HG03280 (cell line): ENCODE results near the gene MYO9B.
"Not testable (repeated sequence)": the region's sequence is repeated elsewhere in the genome, so short reads cannot be mapped to it uniquely, and the experiment has no call there.

ENCODE experiments used
- ATAC-seq: cut with Tn5 transposase; IDR thresholded peaks from one replicate; pipeline ENCODE4 v1.9.1; 2021; ENCODE audit warnings: mild to moderate bottlenecking, moderate library complexity; ENCODE audit not compliant: unreplicated experiment

Gene MYO9B

DNA sequence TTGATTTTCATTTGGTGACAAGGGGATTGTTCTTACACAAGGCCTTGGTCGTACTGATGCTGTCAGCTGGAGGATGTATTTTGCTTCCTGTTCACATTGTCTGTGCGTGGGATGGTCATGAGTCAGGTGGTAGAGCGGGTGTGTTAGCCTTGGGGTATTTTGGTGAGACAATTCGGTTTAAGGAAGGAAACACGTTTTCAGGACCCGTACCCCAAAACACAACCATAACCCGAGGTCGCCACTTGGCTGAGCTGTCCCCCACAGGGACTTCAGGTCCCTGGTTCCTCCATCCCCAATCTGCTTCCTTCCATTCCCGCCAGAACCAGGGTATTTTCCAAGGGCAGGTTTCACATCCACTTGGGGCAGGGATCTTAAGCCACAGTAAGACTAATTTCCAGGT, 15.0 kb downstream of the MYO9B start:
- no peak for ATAC-seq

DNA sequence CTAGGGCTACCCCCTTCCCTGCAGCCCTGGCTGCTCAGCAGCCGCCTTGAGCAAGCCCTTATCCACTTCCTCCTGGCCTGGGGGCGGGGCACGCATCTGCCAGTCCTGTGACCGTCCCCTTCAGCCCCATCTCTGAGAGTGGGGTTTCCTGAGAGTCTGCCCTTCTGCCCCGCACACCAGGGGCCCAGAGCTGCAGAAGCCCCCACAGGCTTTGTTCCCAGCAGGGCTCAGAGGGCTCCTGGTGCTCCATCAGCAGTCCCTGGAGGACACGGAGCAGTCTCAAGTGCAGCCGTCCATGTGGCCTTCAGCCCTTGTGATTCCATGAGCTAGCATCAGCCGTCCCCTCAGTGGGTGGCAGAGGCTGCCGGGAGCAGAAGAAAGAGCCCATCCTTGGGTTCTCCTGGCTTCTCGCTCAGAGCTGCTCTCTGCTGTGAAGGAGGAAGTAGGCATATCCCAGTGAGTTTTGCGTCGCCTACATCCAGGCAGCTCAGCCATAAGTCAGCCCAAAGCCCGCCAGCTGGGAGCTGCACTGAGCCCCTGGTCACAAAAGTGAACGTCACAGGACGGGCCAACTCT, 16.3 kb downstream of the MYO9B start:
- ATAC-seq: no peak

DNA sequence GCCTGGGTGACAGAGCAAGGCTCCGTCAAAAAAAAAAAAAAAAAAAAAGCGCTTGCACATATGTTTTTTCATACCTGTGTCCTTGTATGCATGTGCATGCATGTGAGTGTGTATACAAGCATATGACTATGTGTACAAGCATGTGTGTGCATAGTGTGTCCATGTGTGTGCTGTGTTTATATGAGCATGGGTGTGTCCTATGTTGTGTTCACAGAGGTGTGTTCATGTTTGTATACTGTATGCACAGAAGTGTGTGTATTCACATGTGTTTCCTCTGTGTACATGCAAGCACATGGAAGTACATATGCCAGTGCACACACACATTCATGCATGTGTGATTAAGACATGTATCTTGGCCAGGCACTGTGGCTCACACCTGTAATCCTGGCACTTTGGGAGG, 17.1 kb downstream of the MYO9B start:
- ATAC-seq: no peak

DNA sequence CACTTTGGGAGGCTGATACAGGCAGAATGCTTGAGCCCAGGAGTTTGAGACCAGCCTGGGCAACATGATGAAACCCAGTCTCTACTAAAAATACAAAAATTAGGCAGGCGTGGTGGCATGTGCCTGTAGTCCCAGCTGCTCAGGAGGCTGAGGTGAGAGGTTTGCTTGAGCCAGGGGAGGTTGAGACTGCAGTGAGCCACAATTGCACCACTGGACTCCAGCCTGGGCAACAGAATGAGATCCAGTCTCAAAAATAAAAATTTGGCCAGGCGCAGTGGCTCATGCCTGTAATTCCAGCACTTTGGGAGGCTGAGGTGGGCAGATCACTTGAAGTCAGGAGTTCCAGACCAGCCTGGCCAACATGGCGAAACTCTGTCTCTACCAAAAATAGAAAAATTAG, 19.1 kb downstream of the MYO9B start:
- not testable (repeated sequence) for ATAC-seq

DNA sequence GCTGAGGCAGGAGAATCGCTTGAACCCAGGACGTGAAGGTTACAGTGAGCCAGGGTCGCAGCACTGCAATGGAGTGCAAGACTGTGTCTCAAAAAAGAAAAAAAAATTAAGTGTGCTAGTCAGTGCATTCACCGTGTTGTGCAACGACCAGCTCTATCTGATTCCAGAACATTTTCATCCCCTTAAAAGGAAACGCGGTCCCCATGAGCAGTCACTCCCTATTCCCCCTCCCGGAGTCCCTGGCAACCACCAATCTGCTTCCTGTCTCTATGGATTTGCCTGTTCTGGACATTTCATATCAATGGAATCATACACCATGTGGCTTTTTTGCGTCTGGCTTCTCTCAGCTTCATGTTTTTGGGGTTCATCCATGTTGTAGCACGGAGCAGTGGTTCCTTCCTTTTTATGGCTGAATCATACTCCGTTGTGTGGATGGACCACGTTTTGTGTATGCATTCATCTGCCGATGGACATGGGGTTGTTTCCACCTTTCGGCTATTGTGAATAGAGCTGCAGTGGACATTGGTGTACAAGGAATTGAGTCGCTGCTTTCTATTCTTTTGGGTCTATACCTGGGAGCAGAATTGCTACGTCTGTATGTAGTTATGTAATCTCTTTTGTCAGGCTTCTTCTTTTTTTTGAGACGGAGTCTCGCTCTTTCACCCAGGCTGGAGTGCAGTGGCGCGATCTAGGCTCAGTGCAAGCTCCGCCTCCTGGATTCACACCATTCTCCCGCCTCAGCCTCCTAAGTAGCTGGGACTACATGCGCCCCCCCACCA, 19.8 kb downstream of the MYO9B start:
- ATAC-seq: no peak

DNA sequence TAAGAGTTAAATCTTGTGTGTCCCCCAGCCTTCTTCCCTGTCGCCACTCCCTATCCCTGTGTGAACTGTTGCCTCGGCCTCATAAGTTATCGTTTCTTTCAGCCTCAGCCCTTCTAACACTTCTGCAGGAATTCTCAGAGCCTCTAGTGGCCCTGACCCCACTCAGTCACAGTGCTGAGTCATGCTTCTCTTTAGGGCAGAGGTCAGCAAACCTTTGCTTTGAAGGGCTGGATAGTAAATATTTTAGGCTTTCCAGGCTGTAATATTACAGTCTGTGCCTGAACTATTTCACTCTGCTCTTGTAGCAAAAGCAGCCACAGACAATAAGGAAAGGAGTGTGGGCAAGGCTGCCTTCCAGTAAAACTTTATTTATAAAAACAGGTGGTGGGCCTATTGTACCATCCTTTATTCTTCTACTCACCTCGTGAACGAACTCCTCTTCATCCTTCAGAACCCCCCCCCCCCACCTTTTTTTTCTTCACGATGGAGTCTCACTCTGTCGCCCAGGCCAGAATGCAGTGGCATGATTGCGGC, 22.1 kb downstream of the MYO9B start:
- ATAC-seq: no peak

DNA sequence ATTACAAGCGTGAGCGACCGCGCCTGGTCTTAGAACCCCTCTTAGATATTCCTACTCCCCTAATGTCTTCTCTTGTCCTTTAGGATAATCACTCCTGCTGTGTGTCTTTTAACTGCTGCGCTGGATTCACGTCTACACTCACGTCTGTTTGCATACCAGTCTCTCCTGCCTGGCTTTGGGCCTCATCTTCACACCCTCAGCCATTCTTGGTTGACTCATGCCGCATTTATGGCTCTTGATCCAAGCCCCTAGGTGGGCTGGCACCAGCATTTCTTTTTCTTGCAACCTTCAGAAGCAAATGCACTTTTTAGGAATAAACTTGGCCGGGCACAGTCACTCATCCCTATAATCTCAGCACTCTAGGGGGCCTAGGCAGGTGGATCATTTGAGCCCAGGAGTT, 22.7 kb downstream of the MYO9B start:
- ATAC-seq: no peak

DNA sequence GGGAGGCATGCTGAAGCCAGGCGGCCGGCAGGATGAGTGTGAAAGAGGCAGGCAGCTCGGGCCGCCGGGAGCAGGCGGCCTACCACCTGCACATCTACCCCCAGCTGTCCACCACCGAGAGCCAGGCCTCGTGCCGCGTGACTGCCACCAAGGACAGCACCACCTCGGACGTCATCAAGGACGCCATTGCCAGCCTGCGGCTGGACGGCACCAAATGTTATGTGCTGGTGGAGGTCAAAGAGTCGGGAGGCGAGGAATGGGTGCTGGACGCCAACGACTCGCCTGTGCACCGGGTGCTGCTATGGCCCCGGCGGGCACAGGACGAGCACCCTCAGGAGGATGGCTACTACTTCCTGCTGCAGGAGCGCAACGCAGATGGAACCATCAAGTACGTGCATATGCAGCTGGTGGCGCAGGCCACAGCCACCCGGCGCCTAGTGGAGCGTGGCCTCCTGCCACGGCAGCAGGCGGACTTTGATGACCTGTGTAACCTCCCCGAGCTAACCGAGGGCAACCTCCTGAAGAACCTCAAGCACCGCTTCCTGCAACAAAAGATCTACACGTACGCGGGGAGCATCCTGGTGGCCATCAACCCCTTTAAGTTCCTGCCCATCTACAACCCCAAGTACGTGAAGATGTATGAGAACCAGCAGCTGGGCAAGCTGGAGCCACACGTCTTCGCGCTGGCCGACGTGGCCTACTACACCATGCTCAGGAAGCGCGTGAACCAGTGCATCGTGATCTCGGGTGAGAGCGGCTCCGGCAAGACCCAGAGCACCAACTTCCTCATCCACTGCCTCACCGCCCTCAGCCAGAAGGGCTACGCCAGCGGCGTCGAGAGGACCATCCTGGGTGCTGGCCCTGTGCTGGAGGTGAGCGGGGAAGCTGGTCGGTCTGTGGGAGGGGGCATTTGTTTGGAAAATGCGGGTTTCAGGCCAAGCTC, 26.4 kb downstream of the MYO9B start:
- ATAC-seq: no peak

DNA sequence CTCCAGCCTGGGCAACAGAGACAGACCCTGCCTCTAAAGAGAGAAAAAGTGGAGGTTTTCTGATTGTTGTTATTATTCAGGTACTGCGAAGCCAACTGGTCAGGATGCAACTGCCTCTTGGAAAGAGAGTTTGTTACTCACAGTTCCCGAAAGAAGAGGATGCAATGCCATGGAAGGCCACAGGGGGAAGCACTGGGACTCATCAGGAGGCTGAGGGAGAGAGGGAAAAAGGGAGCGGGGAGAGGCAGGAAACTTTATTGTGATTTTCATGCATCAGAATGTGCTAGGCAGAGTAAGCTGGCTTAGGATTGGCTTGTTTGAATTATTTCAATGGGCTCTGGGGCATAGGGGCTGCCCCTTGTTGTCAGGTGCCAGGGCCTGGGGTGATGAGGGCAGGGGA, 27.6 kb downstream of the MYO9B start:
- ATAC-seq: no peak

DNA sequence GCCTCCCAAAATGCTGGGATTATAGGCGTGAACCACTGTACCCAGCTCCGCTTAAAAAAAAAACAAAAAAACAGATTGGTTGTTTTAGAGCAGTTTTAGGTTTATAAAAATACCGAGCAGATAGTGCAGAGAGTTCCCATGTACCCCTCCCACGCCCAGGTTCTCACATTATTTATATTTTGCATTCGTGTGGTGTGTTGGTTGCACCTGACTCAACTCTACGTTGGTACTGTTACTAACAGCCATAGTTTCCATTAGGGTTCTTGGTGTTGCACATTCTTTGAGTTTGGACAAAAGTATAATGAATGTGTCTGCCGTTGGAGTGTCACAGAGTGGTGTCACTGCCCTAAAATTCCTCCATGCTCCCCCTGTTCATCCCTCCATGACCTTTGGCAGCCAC, 29.1 kb downstream of the MYO9B start:
- no peak for ATAC-seq

DNA sequence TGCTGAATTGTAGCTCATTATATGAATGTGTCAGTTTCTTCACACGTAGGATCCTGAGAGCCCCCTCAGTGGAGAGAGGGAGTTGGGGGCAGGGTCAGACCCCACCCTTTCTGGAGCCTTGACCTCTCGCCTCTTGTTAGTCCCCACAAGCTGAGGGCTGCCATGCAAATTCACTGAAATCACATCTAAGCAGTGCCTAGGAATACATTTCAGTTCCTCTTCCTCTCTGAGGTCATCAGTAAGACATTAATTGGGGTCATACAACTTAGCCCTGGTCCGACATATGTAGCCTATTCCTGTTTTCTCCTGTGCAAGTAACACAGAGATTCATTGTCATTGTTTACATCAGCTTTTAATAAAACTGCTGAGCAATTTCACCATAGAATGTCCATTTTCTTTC, 30.0 kb downstream of the MYO9B start:
- ATAC-seq: no peak

DNA sequence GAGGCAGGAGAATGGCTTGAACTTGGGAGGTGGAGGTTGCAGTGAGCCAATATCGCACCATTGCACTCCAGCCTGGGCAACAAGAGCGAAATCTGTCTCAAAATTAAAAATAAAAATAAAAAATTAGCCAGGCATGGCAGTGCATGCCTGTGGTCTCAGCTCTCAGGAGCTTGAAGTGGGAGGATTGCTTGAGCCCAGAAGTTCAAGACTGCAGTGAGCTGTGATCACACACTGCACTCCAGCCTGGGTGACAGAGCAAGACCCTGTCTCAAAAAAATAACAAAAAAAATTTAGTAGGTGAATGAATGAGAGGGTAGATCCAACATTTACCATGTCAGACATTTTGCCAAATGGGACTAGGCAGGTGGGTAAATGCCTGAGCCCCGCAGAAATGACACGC, 31.4 kb downstream of the MYO9B start:
- not testable (repeated sequence) for ATAC-seq

DNA sequence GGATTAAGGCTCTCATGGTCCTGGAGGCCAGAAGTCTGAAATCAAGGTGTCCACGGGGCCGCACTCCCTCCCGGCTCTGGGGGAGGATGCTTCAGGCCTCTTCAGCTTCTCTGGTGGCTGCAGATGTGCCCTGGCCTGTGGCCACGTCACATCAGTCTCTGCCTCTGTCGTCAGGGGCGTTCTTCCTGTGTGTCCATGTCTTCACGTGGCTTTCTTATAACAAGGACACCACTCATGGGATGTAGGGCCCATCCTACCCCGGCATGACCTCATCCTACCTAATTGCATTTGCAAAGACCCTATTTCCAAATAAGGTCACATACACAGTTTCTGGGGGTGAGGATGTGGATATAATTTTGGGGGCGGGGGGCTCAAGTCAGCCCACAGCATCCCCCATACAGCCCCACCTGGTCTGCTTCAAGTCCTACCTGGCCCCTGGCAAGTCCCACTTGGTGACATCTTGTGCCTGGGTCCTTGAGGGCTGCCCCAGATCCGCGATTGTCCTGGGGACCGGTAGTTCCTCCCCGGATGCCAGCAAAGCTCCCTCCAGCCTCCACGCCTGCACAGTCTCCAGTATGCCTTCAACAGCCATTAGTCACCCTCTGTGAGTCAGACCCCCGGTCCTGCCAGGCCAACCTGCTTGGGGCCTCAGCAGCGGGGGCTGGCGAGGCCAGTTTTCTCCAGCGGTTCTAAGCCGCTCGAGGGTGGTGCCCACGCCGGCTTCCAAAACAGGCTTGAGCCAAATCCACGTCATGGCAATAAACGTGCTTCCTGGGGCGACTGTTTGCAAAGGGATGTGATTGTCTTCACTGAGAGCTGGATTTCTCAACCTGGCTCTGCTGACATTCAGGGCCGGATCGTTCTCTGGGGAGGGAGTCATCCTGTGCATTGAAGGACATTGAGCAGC, 32.2 kb downstream of the MYO9B start:
- ATAC-seq: no peak

DNA sequence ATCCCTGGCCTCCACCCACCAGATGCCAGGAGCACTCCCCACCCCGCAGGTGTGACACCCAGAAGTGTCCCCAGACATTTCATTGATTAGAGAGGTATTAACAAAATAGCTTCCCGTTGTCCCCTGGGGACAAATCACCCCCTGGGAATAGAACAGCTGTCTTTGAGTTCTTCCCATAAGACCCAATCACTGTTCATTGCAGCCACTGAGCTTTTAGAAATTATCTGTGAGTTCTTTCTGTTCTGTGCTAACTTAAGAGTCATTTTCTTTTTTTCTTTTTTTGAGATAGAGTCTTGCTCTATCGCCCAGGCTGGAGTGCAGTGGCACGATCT, 32.8 kb downstream of the MYO9B start:
- ATAC-seq: no peak

DNA sequence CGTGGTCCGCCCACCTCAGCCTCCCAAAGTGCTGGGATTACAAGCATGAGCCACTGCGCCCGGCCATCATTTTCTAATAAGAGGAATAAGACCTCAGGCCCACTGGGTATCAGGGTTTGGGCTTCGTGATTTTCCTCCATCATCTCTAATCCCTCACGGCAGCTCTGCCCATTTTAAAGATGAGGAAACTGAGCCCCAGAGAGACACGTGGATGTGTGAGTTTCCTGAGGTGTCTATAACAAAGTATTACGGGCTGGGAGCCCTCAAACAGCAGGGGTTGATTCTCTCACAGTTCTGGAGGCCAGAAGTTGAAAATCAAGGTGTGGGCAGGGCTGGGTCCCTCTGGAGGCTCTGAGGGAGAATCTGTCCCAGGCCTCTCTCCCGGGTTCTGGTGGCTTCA, 33.7 kb downstream of the MYO9B start:
- no peak for ATAC-seq

DNA sequence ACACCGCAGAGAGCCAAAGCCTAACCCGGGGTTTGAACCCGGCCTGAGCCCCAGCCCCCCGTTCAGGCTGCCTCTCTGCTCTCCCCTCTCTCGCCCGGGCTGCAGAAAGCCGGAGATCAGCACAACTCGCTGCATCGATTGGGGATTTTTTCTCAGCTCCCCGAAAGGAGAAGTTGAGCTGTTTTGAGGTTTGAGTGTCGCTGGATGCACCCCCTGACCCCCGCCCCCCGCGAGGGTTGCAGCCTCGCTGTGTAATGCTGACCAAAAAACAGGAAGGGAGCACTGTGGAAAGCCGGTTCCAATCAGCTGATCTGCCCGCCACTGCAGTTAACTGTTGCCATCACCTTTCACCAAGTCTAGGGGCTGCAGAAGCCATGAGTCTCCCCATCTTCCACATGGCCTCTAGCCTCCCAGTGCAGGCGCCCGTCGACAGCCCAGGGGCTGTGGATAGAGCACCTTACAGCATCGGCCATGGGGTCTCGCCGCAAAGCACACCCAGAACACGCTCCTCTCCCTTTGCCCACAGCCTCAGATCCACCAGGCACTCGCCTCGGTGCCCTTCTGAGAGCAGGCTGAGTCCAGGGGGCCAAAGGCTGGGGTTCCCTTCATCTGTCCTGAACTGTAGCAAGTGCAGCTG, 34.5 kb downstream of the MYO9B start:
- ATAC-seq: no peak

DNA sequence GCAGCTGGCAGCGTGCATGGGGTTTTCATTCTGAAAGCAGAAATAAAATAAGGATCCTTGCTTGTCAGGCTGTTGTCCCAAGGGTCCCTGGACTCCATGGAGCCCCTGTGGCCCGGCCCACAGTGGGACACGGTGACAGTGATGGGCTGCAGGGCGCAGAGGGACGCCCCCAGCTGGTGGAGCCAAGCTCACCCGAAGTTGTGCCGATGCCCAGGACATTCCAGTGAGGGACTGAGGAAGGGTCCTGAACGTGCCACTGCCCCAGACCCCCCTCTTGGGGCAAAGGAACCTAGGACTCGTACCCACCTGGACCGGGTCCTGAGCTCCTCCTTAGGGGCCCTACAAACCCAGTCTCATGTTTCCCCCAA, 35.0 kb downstream of the MYO9B start:
- ATAC-seq: no peak

DNA sequence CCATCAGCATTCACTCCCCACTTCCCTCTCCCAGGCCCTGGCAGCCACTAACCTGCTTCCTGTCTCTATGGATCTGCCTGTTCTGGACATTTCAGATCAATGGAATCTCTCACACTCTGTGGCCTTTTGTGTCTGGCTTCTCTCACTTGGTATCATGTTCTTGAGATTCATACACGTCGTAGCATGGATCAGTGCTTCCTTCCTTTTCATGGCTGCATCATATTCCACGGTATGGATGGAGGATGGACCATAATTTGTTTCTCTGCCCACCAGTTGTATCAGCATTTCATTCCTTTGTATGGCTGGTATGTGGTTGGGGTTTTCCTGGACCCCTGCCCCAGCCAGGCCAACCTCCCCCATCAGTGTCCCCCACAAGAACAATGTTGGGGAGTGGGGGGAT, 36.2 kb downstream of the MYO9B start:
- no peak for ATAC-seq

DNA sequence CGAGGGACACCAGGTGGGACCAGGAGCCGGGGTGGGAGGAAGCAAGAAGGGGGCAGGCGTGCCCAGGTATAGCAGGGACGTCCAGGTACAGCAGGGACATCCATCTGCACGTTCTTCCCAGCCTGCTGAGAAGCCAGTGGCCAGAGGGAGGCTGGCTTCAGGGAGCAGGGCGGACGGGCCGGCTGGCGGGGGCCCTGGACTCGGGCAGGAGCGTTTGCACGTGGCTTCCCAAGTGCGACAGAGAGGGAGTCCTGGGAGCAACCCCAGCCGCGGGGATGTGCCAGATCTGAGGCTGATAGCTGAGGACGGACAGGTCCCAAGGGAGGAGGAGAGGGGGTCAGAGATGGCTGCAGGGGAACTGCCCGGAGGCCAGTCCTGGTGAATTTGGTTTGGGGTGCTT, 36.7 kb downstream of the MYO9B start:
- ATAC-seq: no peak

DNA sequence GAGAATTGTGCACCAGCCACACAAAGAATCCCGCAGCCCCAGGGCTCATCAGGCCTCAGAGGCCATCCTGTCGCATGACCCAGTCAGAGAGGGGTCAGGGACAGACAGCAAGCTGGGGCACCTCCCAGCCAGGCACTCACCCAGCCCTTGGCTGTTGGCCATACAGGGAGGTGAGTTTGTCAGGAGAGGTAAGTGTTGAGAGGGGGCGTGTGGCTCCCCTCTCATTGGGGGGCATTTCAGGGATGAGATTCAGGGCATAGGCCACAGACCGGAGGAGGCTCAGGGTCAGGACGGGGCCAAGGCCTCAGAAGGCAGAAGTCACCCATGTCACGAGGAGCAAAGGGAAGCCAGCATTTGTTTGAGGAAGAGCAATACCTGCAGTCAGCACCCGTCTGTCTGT, 37.1 kb downstream of the MYO9B start:
- ATAC-seq: no peak
